GM12878 (cell line): Measurements from ENCODE around the gene DUOXA1. TPM values are rescaled to one million over a fixed set of nuclear protein-coding genes. Genes with fewer than 3 reads are reported as not detected.

Experiments used
- ATAC-seq: fragments of 200-7000 bp; cut with Tn5 transposase; 3 replicates; pipeline ENCODE4 v1.9.1; 2020; ENCODE audit warnings: mild to moderate bottlenecking, moderate library complexity
- BruUV-seq: library from RNA; stranded (reverse); fragments of 400-500 nt; replicated peaks from 2 replicates; lab custom pipeline; 2021; lab: Mats Ljungman, UMichigan
- CTCF ChIA-PET: fragments of 300-600 bp; sonication (Branson Sonifier 250); formaldehyde crosslinking; extraction: SDS; loops from one replicate; lab custom pipeline; 2021; ENCODE audit warnings: inconsistent platforms; lab: Yijun Ruan, JAX
- POLR2A ChIA-PET: fragments of 350-600 bp; formaldehyde crosslinking; extraction: SDS; loops from one replicate; lab custom pipeline; 2021; ENCODE audit warnings: inconsistent platforms; lab: Charles Lee
- RAD21 ChIA-PET: fragments of 300-600 bp; sonication (Branson Sonifier 250); formaldehyde crosslinking; loops from one replicate; lab custom pipeline; 2023; ENCODE audit warnings: antibody characterized with exemption; ENCODE audit not compliant: unreplicated experiment; lab: Charles Lee
- SMC1A ChIA-PET: fragments of 300-600 bp; sonication (Branson Sonifier 250); formaldehyde crosslinking; loops from one replicate; lab custom pipeline; 2023; ENCODE audit not compliant: unreplicated experiment, uncharacterized antibody; lab: Charles Lee
- DNase-seq: peaks from one replicate; pipeline ENCODE4 v3.0.0-alpha.2; 2011; ENCODE audit warnings: low read depth, low spot score
- FAIRE-seq: peaks from 3 replicates; lab custom pipeline; 2011; peaks lifted over from hg19 to GRCh38; lab: Jason Lieb, UNC
- H2AFZ ChIP-seq: 2 replicates; pipeline ENCODE4 v1.6.0; 2011; ENCODE audit warnings: low read depth, low read length, control low read depth; ENCODE audit not compliant: control insufficient read depth
- H3K27ac ChIP-seq: 2 replicates; pipeline ENCODE4 v1.5.1; 2011; ENCODE audit warnings: control low read depth; ENCODE audit not compliant: control insufficient read depth, insufficient read depth
- H3K27me3 ChIP-seq, 2 experiments: replicated peaks in 1 of 2; 2 replicates each; pipeline versions ENCODE4 v1.6.0 to v1.6.1; 2011; ENCODE audit warnings: low read length in 1 of 2; ENCODE audit not compliant: control insufficient read depth in 2 of 2, insufficient read depth in 2 of 2
- H3K36me3 ChIP-seq, 2 experiments: 2 replicates each; pipeline ENCODE4 v1.5.1; 2011; ENCODE audit warnings: low read length in 1 of 2; ENCODE audit not compliant: control insufficient read depth in 2 of 2, insufficient read depth in 2 of 2
- H3K4me1 ChIP-seq: 2 replicates; pipeline ENCODE4 v1.6.1; 2011; ENCODE audit warnings: mild to moderate bottlenecking, low read length, moderate library complexity, mixed read lengths; ENCODE audit not compliant: control insufficient read depth, insufficient read depth
- H3K4me2 ChIP-seq: 2 replicates; pipeline ENCODE4 v1.6.0; 2011; ENCODE audit warnings: control low read depth; ENCODE audit not compliant: control insufficient read depth, insufficient read depth
- H3K4me3 ChIP-seq: fragments of 200-600 bp; sonication (generic); 2 replicates; pipeline ENCODE4 v1.5.1; 2016
- H3K79me2 ChIP-seq: 2 replicates; pipeline ENCODE4 v1.6.0; 2011; ENCODE audit warnings: low read length; ENCODE audit not compliant: control insufficient read depth, insufficient read depth
- H3K9ac ChIP-seq: 2 replicates; pipeline ENCODE4 v1.8.0; 2011; ENCODE audit warnings: low read length, control low read depth, mixed read lengths; ENCODE audit not compliant: control insufficient read depth, insufficient read depth
- H3K9me3 ChIP-seq: replicated peaks from 3 replicates; pipeline ENCODE4 v1.5.1; 2011; ENCODE audit warnings: mild to moderate bottlenecking, low read length; ENCODE audit not compliant: control insufficient read depth, insufficient read depth
- H4K20me1 ChIP-seq: 2 replicates; pipeline ENCODE4 v1.6.0; 2011; ENCODE audit not compliant: control insufficient read depth, insufficient read depth
- BMI1 ChIP-seq: fragments of 450-650 bp; IDR thresholded peaks from 2 replicates; pipeline ENCODE4 v1.6.1; 2016; ENCODE audit warnings: mild to moderate bottlenecking, moderate library complexity, borderline replicate concordance
- GATAD2B ChIP-seq: fragments of 450-650 bp; conservative IDR thresholded peaks from 2 replicates; pipeline ENCODE4 v1.6.1; 2017; ENCODE audit warnings: low read depth, mild to moderate bottlenecking, moderate library complexity
- KDM1A ChIP-seq: fragments of 200-600 bp; sonication (generic); IDR thresholded peaks from 2 replicates; pipeline ENCODE4 v1.6.1; 2016; ENCODE audit warnings: borderline replicate concordance
- MEF2A ChIP-seq: IDR thresholded peaks from 2 replicates; pipeline ENCODE4 v1.6.1; 2011; ENCODE audit warnings: low read depth, mild to moderate bottlenecking, low read length, moderate library complexity; ENCODE audit not compliant: insufficient read depth
- MTA3 ChIP-seq: IDR thresholded peaks from 2 replicates; pipeline ENCODE4 v1.6.1; 2012; ENCODE audit warnings: low read length, inconsistent platforms, borderline replicate concordance
- PAX8 ChIP-seq: fragments of 450-650 bp; IDR thresholded peaks from 2 replicates; pipeline ENCODE4 v1.6.1; 2017; ENCODE audit warnings: mild to moderate bottlenecking, moderate library complexity
- POLR2A ChIP-seq: IDR thresholded peaks from 2 replicates; pipeline ENCODE4 v1.6.1; 2011; ENCODE audit warnings: low read depth, mild to moderate bottlenecking, low read length
- SMARCA5 ChIP-seq: fragments of 450-650 bp; IDR thresholded peaks from 2 replicates; pipeline ENCODE4 v1.6.1; 2017; ENCODE audit warnings: mild to moderate bottlenecking
- SRF ChIP-seq, 2 experiments: IDR thresholded peaks; 2 replicates each; pipeline ENCODE4 v1.6.1; 2011; ENCODE audit warnings: low read depth in 2 of 2, low read length in 2 of 2, mild to moderate bottlenecking in 1 of 2, moderate library complexity in 1 of 2
- YY1 ChIP-seq: IDR thresholded peaks from 2 replicates; pipeline ENCODE4 v1.6.1; 2011; ENCODE audit warnings: low read depth, mild to moderate bottlenecking, low read length
- ZNF384 ChIP-seq: IDR thresholded peaks from 2 replicates; pipeline ENCODE4 v1.6.1; 2012; ENCODE audit warnings: low read depth, mild to moderate bottlenecking, low read length, improper control_type of control experiment, borderline replicate concordance
- WGBS: methylation state at CpG from one replicate; pipeline ENCODE4 v1.1.6; 2016; ENCODE audit warnings: low lambda C conversion rate; ENCODE audit not compliant: insufficient replicate concordance, insufficient coverage; ENCODE audit errors: missing lambda C conversion rate; 5-methylcytosine and 5-hydroxymethylcytosine counted together
- in situ Hi-C: fragments of 300-500 bp; cut with MboI; formaldehyde crosslinking; loops from 9 replicates; pipeline ENCODE4 v1.14.3; 2018; ENCODE audit warnings: mixed read lengths
- intact Hi-C: fragments of 100-400 bp; cut with micrococcal nuclease; formaldehyde crosslinking; loops from one replicate; pipeline ENCODE4 v1.14.2; 2022; ENCODE audit not compliant: unreplicated experiment
- polyA plus RNA-seq, 11 experiments: library from polyadenylated mRNA; depleted of rRNA in 4 of 11; unstranded in 6 of 11; stranded (reverse) in 5 of 11; fragments of >200 nt; fragmentation: Nextera tagmentation in 4 of 11; fragmentation: Illumina TruSeq in 1 of 11; extraction: Ambion mirVana in 4 of 11; extraction: Trizol in 1 of 11; gene quantifications; 1 replicate in 1 of 11; 2 replicates in 10 of 11; pipeline versions ENCODE4 v1.2.1 to v1.2.3, GENCODE V29; 2011 to 2016; ENCODE audit warnings: inconsistent platforms in 2 of 11, missing spikeins in 2 of 11, low read depth in 1 of 11
- total RNA-seq, 4 experiments: library from RNA; depleted of rRNA in 3 of 4; stranded (reverse); fragments of >200 nt in 3 of 4; fragmentation: Illumina TruSeq in 1 of 4; extraction: Trizol in 1 of 4; gene quantifications; 2 replicates each; pipeline versions ENCODE4 v1.2.1 to v1.2.3, GENCODE V29; 2013 to 2021

Gene DUOXA1
- total and polyA plus RNA-seq, 10 of the 15 experiments (the other 5 are each of a cell fraction or from before 2014, with no cell fraction given): 0.08 TPM; not detected in 9

DNA sequence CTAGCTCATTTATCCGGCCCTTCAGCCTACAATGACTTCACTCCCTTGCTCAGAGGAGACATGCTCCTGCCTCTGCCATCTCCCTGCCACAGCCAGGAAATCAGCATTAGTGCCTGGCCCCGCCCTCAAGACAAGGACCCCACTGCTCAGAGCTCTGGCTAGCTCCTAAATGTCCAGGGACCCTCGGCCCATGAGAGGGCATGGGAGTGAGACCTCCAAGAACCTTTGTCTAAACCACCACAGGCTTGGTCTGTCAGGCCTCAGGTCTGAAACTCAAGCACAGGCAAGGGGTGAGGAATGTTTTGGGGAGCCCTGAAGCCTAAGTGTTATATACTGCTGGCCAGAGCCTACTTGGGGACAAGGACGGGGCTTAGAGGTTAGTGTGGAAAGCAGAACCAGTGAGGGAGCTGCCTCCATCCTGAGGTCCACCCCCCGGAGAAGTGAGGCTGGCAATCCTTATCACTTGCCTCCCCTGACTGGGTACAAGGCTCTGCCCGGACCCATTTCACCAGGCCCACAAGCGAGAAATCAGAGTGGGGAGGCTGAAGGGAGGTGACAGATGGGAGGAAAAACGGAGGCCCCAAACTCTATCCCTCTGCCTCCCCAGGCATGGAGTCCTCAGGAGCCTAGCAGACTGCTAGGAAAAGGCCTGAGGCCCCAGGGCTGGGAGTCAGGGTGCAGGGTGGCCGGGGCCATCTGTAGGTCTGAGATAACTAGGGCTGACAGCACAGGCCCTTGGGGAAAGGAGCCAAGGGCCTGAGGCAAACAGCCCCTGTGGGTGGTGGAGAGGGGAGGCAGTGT is 39.3 kb upstream of the DUOXA1 start:
- no TSS peak for BruUV-seq
- H4K20me1 ChIP-seq: no peaks in the 10 kb centered on the region

DNA sequence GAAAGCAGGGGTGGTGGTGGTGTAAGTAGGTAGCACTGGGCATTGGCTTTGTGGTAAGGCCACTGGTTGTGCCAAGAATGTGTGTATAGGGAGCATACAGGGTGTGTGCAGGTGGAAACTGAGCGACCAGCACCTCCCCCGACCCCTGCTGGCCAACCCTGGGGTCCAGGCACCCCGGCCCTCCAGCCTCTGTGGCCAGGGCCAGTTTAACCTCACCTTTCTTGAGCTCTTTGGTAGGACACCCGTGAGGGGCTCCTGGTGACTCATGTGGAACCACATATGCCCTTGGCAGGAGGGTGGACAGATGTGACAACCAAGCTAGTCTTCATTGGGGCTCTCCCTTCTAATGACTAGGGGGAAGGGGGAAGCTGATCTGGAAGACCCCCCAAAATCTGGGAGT is 38.6 kb upstream of the DUOXA1 start:
- ATAC-seq: no peak
- peaks cover 4% of the 10 kb centered on the region for H3K79me2 ChIP-seq
- H3K4me1 ChIP-seq: peaks cover 12% of the 10 kb centered on the region
- intact Hi-C loops (no loop called here), in situ Hi-C loops (no loop called here)
- no peak overlapping the region for H2AFZ ChIP-seq
- H3K27me3 ChIP-seq: no peaks in the 10 kb centered on the region
- no peak for DNase-seq
- ChIA-PET RAD21 (interaction anchor here (0.6 to 6.6 kb wide), 3 partner anchors 9 to 35 kb away, joined by 3 to 104 read pairs (median 6); no protein-coding TSS in a partner anchor), SMC1A (interaction anchor here (2.1 to 9.7 kb wide), 2 partner anchors 22 to 35 kb away, joined by 5 to 159 read pairs; no protein-coding TSS in a partner anchor), POLR2A (interaction anchor here (1.4 kb wide), 1 partner anchor 11 kb away, joined by 4 read pairs; no protein-coding TSS in a partner anchor), CTCF (interaction anchor here (0.8 to 16.3 kb wide), 11 partner anchors 9 to 236 kb away, joined by 3 to 253 read pairs (median 5); partner anchors contain the start of gene SHF)
- H3K4me3 ChIP-seq: no peak overlapping the region
- no peak overlapping the region for H3K4me2 ChIP-seq
- no peak for FAIRE-seq
- H3K9me3 ChIP-seq: no peaks in the 10 kb centered on the region
- no TSS peak for BruUV-seq
- TF ChIP-seq MTA3 (no peak), SRF (IDR thresholded peaks at IDR 0.05; ENCODE audit: low read depth in 2 of 2, low read length in 2 of 2) (no peak), BMI1 (no peak), KDM1A (no peak), SMARCA5 (no peak), ZNF384 (no peak)
- H3K27ac ChIP-seq: no peak overlapping the region
- 59% methylated on average over 4 of the region's 4 CpGs for WGBS
- no peaks in the 10 kb centered on the region for H3K36me3 ChIP-seq
- H4K20me1 ChIP-seq: no peaks in the 10 kb centered on the region
- H3K9ac ChIP-seq: no peak overlapping the region

More for the DNA sequence above, 39.3 kb upstream of the DUOXA1 start:
- FAIRE-seq: no peak
- TF ChIP-seq PAX8 (no peak), YY1 (no peak), POLR2A (no peak), GATAD2B (no peak), MEF2A (no peak)
- TF ChIP-seq, all 136 proteins: peak for 0
- peaks cover 12% of the 10 kb centered on the region for H3K4me1 ChIP-seq
- ChIA-PET CTCF (interaction anchor here (0.8 to 16.3 kb wide), 12 partner anchors 9 to 235 kb away, joined by 3 to 253 read pairs (median 4); partner anchors contain the start of gene SHF), SMC1A (interaction anchor here (1.1 to 9.7 kb wide), 3 partner anchors 11 to 34 kb away, joined by 5 to 159 read pairs (median 6); no protein-coding TSS in a partner anchor), POLR2A (no interaction called here), RAD21 (interaction anchor here (0.5 to 6.6 kb wide), 4 partner anchors 10 to 34 kb away, joined by 3 to 104 read pairs (median 4); no protein-coding TSS in a partner anchor)
- H2AFZ ChIP-seq: no peak overlapping the region
- H3K36me3 ChIP-seq: no peaks in the 10 kb centered on the region
- no peak overlapping the region for H3K4me2 ChIP-seq
- no peak for ATAC-seq
- in situ Hi-C loops: no loop called here
- H3K27ac ChIP-seq: no peak overlapping the region
- no peaks in the 10 kb centered on the region for H3K27me3 ChIP-seq
- H3K9me3 ChIP-seq: no peaks in the 10 kb centered on the region
- no peak overlapping the region for H3K9ac ChIP-seq
- 68% methylated on average over 9 of the region's 9 CpGs for WGBS
- no peak for DNase-seq
- no peak overlapping the region for H3K4me3 ChIP-seq
- H3K79me2 ChIP-seq: peaks cover 4% of the 10 kb centered on the region
- intact Hi-C loops: no loop called here
